ENCODE measurements around the gene GLB1L3. TPM values are rescaled to one million over a fixed set of nuclear protein-coding genes. Genes with fewer than 3 reads are reported as not detected.

Gene GLB1L3
- total RNA-seq, 4 donors from 2014 or later = 5.1 to 6.1 (median 5.9) TPM

DNA sequence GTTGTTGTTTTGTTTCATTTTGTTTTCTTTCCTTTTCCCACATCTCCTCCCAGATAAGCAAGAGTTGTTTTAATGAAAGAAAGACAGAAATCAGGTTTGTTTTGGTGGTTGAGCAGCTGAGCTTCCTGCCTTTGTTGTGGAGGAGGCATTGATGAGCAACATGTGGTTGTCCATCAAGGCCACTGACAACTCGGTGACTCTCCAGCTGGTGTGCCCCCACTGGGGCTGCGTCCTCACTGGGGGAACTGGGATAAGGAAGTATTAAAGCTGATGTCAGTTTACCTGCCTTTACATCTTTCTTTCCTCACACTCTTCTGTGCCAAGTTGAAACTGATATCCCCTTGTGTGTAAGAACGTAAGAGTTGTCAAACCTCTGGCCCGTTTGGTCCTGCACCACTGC lies 45.8 kb upstream of the GLB1L3 start:
- Histone ChIP-seq H3K4me3 (no peak overlapping the region), H3K9me3 (no peaks in the 10 kb centered on the region), H3K36me3 (peaks cover 15% of the 10 kb centered on the region), H3K4me1 (peaks cover 61% of the 10 kb centered on the region), H3K27me3 (no peaks in the 10 kb centered on the region), H3K27ac (no peak overlapping the region)
- no peak for DNase-seq (ENCODE audit: low spot score in 2 of 2)
- 77% methylated on average over 4 of the region's 4 CpGs for WGBS
- TF ChIP-seq POLR2AphosphoS5 (IDR thresholded peaks at IDR 0.05) = no peak
- TF ChIP-seq EP300 (IDR thresholded peaks at IDR 0.05) = no peak
- TF ChIP-seq, protein P1, sequence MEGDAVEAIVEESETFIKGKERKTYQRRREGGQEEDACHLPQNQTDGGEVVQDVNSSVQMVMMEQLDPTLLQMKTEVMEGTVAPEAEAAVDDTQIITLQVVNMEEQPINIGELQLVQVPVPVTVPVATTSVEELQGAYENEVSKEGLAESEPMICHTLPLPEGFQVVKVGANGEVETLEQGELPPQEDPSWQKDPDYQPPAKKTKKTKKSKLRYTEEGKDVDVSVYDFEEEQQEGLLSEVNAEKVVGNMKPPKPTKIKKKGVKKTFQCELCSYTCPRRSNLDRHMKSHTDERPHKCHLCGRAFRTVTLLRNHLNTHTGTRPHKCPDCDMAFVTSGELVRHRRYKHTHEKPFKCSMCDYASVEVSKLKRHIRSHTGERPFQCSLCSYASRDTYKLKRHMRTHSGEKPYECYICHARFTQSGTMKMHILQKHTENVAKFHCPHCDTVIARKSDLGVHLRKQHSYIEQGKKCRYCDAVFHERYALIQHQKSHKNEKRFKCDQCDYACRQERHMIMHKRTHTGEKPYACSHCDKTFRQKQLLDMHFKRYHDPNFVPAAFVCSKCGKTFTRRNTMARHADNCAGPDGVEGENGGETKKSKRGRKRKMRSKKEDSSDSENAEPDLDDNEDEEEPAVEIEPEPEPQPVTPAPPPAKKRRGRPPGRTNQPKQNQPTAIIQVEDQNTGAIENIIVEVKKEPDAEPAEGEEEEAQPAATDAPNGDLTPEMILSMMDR (IDR thresholded peaks at IDR 0.05) = no peak
- no peak for TF ChIP-seq POLR2A (IDR thresholded peaks at IDR 0.05)

DNA sequence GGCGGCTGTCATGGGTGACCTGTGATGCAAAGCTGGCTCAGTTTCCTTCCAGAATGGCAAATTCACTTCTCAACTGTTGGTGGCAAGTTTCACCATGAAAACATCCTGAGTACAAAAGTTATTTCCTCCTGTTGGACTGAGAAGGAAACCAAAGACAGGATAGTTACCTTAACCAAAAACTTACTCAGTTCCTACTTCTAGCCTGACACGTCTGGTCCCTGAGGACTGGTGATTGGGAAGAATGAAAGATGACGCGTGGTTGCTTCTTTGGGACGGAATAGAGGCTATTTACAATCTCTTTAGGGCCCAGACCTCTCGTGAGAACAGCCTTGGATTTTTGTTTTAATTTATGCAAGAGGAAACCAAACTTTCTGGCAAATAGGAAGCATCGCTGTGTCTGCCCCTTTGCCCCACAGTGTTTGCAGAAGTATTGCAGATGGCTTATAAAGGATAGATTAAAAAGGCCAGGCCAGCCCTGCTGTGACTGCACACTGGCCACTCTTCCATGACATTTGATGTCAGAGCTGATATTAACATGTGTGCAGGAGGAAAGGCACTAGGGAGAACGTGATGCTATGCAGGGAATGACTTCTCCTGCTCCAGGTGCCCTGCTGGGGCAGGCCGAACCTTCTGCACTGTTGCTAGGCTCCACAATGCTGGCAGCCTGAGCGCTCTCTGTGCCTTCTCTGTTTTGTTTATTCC lies 44.1 kb upstream of the GLB1L3 start:
- Histone ChIP-seq H3K9me3 (no peaks in the 10 kb centered on the region), H3K36me3 (peaks cover 30% of the 10 kb centered on the region), H3K27ac (no peak overlapping the region), H3K4me3 (no peak overlapping the region), H3K27me3 (no peaks in the 10 kb centered on the region), H3K4me1 (peaks cover 44% of the 10 kb centered on the region)
- TF ChIP-seq POLR2A (IDR thresholded peaks at IDR 0.05) (no peak), EP300 (IDR thresholded peaks at IDR 0.05) (no peak), POLR2AphosphoS5 (IDR thresholded peaks at IDR 0.05) (no peak)
- TF ChIP-seq, protein P1 (IDR thresholded peaks at IDR 0.05) = no peak
- no peak for DNase-seq (ENCODE audit: low spot score in 2 of 2)
- 61% methylated on average over 10 of the region's 10 CpGs for WGBS

DNA sequence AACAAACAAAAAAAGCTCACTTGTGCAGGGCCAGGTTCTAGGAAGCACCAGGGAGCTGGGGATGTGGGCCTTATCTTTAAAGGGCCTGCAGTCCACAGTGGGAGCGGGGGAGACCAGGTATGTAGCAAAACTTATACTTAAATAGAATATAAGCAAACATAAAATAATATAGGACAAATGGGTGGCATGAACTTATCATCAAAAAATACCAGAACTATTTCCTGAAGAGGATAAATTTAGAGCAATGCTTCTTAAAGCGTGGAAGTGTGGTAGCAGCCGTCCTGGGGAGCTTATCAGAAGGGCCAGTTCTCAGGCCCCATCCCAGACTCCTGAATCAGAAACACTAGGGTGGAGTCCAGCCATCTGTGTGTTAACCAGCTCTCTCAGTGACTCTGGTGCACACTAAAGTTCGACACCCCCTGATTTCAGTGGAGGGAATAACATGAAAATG lies 42.4 kb upstream of the GLB1L3 start:
- peaks cover 36% of the 10 kb centered on the region for H3K36me3 ChIP-seq
- no peaks in the 10 kb centered on the region for H3K9me3 ChIP-seq
- DNase-seq (ENCODE audit: low spot score in 2 of 2) = no peak
- H3K27me3 ChIP-seq = no peaks in the 10 kb centered on the region
- peaks cover 33% of the 10 kb centered on the region for H3K4me1 ChIP-seq
- no peak overlapping the region for H3K4me3 ChIP-seq
- H3K27ac ChIP-seq = no peak overlapping the region
- WGBS = 93% methylated on average over 4 of the region's 4 CpGs
- TF ChIP-seq, protein P1 (IDR thresholded peaks at IDR 0.05) = no peak
- TF ChIP-seq EP300 (IDR thresholded peaks at IDR 0.05) = no peak
- no peak for TF ChIP-seq POLR2AphosphoS5 (IDR thresholded peaks at IDR 0.05)
- no peak for TF ChIP-seq POLR2A (IDR thresholded peaks at IDR 0.05)

DNA sequence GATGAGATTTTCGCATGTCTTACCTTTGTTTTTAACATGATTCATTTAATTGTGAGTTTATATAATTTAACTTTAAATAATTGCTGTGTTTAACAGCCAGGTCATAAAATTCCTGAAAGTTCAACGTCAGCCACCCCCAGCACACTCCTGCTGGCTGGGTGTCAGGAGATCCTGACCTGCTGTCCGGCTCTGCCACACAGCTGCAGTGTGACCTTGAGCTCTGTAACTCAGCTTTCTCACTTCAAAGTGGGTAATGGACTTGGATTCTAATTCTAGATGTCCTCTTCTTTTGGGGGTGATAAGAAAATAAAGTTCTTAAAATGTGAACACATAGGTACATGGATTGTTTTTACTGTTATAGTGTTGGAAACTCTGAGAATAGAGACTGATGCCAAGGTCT lies 40.8 kb upstream of the GLB1L3 start:
- Histone ChIP-seq H3K4me3 (no peak overlapping the region), H3K9me3 (no peaks in the 10 kb centered on the region), H3K4me1 (peaks cover 21% of the 10 kb centered on the region), H3K27me3 (no peaks in the 10 kb centered on the region), H3K36me3 (peaks cover 52% of the 10 kb centered on the region), H3K27ac (no peak overlapping the region)
- TF ChIP-seq EP300 (IDR thresholded peaks at IDR 0.05) (no peak), POLR2A (IDR thresholded peaks at IDR 0.05) (no peak), POLR2AphosphoS5 (IDR thresholded peaks at IDR 0.05) (no peak)
- TF ChIP-seq, protein P1 (IDR thresholded peaks at IDR 0.05) = no peak
- DNase-seq (ENCODE audit: low spot score in 2 of 2) = no peak
- 86% methylated on average over 3 of the region's 3 CpGs for WGBS

DNA sequence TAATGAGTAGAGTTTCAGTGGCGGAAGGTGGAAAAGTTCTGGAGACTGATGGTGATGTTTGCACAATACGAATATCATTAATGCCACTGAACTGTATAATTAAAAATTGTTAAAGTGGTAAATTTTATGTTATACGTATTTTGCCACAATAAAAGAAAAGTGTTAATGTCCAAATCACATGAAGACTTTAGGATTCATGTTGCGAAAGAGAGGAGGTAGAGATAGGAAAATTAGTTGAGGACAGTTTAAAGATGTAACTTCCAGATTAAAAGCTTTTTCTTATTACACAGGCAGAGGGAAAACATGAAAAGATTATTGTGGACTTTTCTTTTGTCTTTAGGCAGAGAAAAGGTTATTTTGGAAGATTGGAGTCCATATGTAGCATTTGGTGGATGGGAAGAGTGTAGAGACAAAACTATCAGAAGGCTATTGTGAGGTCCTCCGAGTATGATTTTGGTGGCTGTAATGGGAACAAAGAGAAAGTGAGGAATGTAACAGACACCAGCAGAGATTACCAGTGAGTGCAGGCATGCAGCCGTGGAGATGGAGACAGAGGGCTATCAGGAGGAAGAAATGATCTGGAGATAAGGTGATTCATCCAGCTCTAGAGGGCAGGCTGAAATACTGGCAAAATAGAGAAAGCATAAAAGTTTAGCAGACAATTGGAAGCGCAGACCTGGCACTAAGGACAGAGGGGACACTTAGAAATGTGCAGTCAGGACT lies 39.2 kb upstream of the GLB1L3 start:
- H3K36me3 ChIP-seq = peaks cover 67% of the 10 kb centered on the region
- 91% methylated on average over 7 of the region's 7 CpGs for WGBS

More for the DNA sequence above, 39.2 kb upstream of the GLB1L3 start:
- H3K27me3 ChIP-seq = no peaks in the 10 kb centered on the region
- H3K9me3 ChIP-seq = no peaks in the 10 kb centered on the region
- no peak for TF ChIP-seq POLR2AphosphoS5 (IDR thresholded peaks at IDR 0.05)
- TF ChIP-seq, protein P1 (IDR thresholded peaks at IDR 0.05) = no peak
- no peak for TF ChIP-seq EP300 (IDR thresholded peaks at IDR 0.05)
- no peak for TF ChIP-seq POLR2A (IDR thresholded peaks at IDR 0.05)
- no peak overlapping the region for H3K4me3 ChIP-seq
- DNase-seq (ENCODE audit: low spot score in 2 of 2) = no peak
- no peak overlapping the region for H3K27ac ChIP-seq
- H3K4me1 ChIP-seq = peaks cover 7% of the 10 kb centered on the region
